BJ (cell line): Measurements from ENCODE around the gene TINCR. TPM values are rescaled to one million over a fixed set of nuclear protein-coding genes. Genes with fewer than 3 reads are reported as not detected.

Experiments
- CTCF ChIA-PET: fragments of 350-600 bp; formaldehyde crosslinking; extraction: SDS; loops from one replicate; lab custom pipeline; 2021; ENCODE audit warnings: antibody characterized with exemption, inconsistent platforms; lab: Yijun Ruan, JAX
- POLR2A ChIA-PET: fragments of 300-600 bp; sonication (Branson Sonifier 250); formaldehyde crosslinking; extraction: SDS; loops from one replicate; lab custom pipeline; 2021; ENCODE audit warnings: antibody characterized with exemption; lab: Charles Lee
- DNase-seq: peaks from one replicate; pipeline ENCODE4 v3.0.0-alpha.2; 2011; ENCODE audit warnings: low read depth
- H3K27me3 ChIP-seq: 2 replicates; pipeline ENCODE4 v1.6.0; 2011; ENCODE audit warnings: low read length; ENCODE audit not compliant: control insufficient read depth, insufficient read depth
- H3K36me3 ChIP-seq: 2 replicates; pipeline ENCODE4 v1.5.1; 2011; ENCODE audit warnings: low read length; ENCODE audit not compliant: control insufficient read depth, insufficient read depth
- H3K4me3 ChIP-seq: 2 replicates; pipeline ENCODE4 v1.5.1; 2011; ENCODE audit warnings: low read depth, mild to moderate bottlenecking, control low read depth, low read length
- polyA plus RNA-seq: library from polyadenylated mRNA; depleted of rRNA; stranded (reverse); fragments of >200 nt; gene quantifications from 2 replicates; pipeline ENCODE4 v1.2.3, GENCODE V29; 2011; rRNA removed
- small RNA-seq: library from RNA; depleted of rRNA; stranded (forward); fragments of <200 nt; gene quantifications from one replicate; pipeline ENCODE3, GENCODE V24; 2012; ENCODE audit warnings: low replicate concordance, low read depth; ENCODE audit not compliant: insufficient read length
- TF ChIP-seq, protein P1 (sequence below): IDR thresholded peaks from 2 replicates; pipeline ENCODE4 v1.5.1; 2011; ENCODE audit warnings: low read depth, mild to moderate bottlenecking, control low read depth, inconsistent platforms, low read length, moderate library complexity; ENCODE audit not compliant: insufficient read depth

Gene TINCR
- polyA plus RNA-seq, 1 experiment: 0.23 TPM

DNA sequence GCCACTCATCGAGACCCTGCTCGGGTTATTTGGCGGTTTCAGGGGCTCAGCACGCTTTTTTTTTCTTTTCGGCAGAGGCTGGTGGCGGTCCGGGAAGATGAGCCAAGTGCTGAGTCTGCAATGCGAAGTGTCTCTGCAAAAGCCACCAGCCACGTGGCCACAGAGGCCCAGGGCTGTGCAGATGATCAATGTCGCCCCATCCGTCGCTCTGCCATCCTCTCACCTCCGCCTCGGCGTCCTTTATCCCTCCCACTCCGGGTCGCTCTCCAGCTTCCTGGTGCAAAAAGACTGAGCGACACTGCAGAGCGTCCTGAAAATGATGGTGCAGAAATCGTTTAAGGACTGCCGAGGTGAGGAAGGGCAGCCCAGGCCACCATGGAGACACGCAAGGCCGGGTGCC is 55.0 kb downstream of the TINCR start:
- DNase-seq: no peak
- Histone ChIP-seq H3K27me3 (no peaks in the 10 kb centered on the region), H3K36me3 (no peaks in the 10 kb centered on the region), H3K4me3 (no peak overlapping the region)
- TF ChIP-seq, protein P1, sequence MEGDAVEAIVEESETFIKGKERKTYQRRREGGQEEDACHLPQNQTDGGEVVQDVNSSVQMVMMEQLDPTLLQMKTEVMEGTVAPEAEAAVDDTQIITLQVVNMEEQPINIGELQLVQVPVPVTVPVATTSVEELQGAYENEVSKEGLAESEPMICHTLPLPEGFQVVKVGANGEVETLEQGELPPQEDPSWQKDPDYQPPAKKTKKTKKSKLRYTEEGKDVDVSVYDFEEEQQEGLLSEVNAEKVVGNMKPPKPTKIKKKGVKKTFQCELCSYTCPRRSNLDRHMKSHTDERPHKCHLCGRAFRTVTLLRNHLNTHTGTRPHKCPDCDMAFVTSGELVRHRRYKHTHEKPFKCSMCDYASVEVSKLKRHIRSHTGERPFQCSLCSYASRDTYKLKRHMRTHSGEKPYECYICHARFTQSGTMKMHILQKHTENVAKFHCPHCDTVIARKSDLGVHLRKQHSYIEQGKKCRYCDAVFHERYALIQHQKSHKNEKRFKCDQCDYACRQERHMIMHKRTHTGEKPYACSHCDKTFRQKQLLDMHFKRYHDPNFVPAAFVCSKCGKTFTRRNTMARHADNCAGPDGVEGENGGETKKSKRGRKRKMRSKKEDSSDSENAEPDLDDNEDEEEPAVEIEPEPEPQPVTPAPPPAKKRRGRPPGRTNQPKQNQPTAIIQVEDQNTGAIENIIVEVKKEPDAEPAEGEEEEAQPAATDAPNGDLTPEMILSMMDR: no peak
- CTCF ChIA-PET: no interaction called here
- POLR2A ChIA-PET: no interaction called here

Small RNA genes within 50 kb of the gene (small RNA-seq; reads per million reads assigned to genes)
- gene SNRPEP4: not detected

Other genes with a start within 250 kb of the TINCR start
- gene PTPRS, start 227.1 kb downstream of the TINCR start, polyA plus RNA-seq: 27.9 and 40.1 TPM in 2 replicates
- gene ZNRF4, start 112.5 kb downstream of the TINCR start, polyA plus RNA-seq: not detected in 2 replicates
- gene SAFB2, start 54.8 kb upstream of the TINCR start, polyA plus RNA-seq: 13.3 and 15.3 TPM in 2 replicates
- 20.8 and 22.3 TPM in 2 replicates for gene SAFB, start 55.1 kb upstream of the TINCR start, polyA plus RNA-seq
- 65.2 and 67.8 TPM in 2 replicates for gene MICOS13, start 112.6 kb upstream of the TINCR start, polyA plus RNA-seq
- 5.3 and 5.6 TPM in 2 replicates for gene HSD11B1L, start 113.1 kb upstream of the TINCR start, polyA plus RNA-seq
- gene RPL36, start 122.3 kb upstream of the TINCR start, polyA plus RNA-seq: 824 and 912 TPM in 2 replicates
- gene LONP1, start 152.2 kb upstream of the TINCR start, polyA plus RNA-seq: 55.4 and 77.4 TPM in 2 replicates
- gene CATSPERD, start 152.7 kb upstream of the TINCR start, polyA plus RNA-seq: not detected in 2 replicates
- 0.28 and 0.53 TPM in 2 replicates for gene PRR22, start 216.8 kb upstream of the TINCR start, polyA plus RNA-seq
- 9.9 and 13.7 TPM in 2 replicates for gene DUS3L, start 223.2 kb upstream of the TINCR start, polyA plus RNA-seq
- 0.20 and 0.22 TPM in 2 replicates for gene NRTN, start 237.1 kb upstream of the TINCR start, polyA plus RNA-seq